ENCODE results near the gene SLC17A8.

Gene SLC17A8

DNA sequence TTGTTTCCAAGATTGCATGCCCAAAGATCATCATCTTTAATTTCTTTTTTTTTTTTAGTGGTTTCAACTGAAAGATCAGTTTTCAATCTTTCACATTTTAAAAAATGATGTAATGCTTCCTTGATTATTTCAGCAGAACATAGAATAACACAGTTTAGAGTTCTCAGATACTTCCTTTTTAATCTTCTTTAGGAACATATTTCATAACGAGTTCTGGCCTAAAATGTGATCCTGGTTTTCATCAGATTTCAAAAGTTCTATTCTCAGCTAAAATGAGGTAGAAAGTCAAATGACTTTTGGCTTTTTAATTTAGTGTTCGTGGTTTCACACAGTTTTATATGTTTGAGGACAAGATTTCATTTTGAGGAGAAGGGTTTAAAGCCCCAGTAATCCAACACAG is 76.8 kb downstream of the SLC17A8 start:
- DNase-seq, result no peak

DNA sequence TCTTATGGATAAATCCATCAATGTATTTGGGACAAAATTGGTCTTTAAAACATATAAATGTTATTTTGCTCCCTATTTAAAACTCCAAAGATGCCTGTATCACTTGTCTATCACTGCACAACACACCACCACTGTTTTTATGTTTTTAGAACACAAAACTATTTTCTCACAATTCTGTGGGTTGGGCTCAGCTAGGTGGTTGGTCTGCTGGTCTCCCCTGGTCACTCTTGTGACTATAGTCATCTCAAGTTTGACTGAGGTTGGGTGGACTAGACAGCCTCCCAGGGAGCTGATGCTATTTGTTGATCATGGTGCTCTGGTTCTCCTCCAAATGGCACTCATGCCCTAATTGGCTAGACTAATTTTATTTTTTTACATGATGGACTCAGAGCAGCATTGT is 77.3 kb downstream of the SLC17A8 start:
- DNase-seq, result no peak

DNA sequence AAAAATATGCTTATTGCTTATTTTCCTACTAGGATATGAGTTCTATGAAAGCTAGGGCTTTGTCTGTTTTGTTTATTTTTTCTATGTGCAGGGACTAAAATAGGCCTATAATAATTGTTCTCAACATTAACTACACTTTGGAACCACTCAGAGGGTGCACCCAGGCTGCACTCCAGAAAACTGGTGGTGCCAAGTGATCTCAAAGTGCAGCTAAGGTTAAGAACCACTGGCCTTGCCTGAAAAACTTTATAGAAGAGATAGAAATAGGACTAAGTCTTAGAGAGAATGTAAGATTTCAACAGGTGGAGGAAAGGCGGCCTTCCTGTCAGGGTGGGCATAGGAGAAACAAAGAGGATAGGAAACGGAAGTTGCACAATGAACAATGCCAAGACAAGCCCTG is 79.1 kb downstream of the SLC17A8 start:
- no peak for DNase-seq

DNA sequence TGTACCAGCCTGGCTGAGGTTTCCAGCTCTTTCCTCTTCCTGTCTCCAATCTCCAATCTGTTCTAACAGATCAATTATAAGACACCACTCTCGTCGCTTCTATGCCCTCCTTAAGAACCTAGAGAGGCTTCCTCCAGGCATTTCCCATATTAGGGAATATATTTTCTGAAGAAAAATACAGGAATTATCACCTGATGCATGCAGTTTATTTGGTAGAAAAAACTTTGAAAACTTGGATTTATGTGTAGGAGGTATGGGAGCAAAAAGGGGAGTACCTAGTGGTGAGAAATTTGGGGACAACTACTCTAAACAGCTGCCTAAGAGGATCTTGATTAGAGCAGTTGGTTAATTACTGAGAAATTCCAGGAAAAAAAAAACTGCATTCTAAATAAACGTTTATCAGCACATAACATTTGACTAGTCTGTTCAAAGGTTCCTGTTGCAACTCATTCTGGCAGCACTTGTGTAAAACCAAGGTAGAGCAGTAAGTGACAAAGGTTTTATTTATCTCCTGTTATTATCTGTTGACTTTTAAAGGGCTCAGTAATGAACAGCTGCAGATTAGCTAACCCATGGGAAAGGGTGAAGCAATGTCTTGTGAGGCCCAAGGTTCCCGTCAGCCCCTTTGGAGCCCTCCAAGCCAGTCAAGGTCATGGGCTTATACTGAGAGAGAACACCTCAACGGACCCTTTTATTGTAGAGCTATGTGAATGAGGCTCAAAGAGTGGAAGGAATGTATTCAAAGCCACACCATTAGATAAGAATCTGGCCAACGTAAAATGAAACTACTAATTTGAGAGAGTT is 80.4 kb downstream of the SLC17A8 start:
- no peak for DNase-seq

DNA sequence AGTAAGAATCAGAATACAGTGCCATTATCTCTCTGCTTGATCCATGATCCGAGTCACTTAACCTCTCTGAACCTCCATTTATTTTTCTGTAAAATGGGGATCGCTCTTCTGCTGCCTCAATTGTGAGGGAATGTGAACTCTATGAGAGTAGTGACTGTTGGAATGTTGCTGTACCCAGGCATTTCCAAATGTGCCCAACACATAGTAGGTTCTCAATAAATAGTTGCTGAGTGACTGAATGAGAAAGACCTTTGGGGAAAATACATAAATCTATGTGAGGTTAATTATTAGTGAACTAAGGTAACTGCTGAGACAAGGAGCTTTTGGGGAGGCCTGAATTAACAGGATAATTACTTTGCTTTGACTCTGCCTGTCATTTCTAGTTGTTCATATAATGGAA is 82.9 kb downstream of the SLC17A8 start:
- DNase-seq, result no peak

DNA sequence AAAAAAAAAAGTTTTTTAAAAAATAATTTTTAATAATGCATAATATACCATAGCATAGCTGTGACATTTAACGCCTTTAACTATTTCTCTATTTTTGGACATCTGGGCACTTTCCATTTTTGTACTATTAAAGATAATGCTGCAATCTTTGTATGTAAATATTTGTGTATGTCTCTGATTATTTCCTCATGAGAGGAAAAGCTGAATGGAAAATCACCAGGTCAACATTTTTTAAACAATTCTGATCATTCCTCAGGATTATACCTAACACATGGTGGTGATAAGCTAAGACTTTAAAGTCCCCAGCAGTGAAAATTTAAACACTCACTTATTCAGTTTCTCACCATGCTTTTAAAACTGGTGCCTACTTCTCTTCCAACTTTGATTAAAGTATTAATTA is 85.5 kb downstream of the SLC17A8 start:
- DNase-seq, result no peak

DNA sequence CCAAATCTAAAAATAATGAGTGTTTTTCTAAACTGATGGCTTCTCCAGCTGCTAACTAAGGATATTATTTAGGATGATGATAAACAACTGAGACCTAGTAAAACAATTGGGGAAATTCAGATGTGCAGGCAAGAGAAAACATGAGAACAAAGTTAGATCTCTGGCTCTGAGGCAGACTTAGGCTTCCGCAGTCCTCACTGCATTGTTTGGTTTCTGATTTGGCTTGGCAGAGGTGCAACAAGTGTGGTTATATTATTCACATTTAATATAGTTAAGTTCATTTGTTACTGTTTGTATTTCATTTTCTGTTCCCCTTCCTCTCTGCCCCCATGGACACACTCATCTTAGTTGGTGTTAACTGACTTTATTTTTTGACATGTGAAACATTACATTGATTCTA is 86.6 kb downstream of the SLC17A8 start:
- DNase-seq, result no peak

DNA sequence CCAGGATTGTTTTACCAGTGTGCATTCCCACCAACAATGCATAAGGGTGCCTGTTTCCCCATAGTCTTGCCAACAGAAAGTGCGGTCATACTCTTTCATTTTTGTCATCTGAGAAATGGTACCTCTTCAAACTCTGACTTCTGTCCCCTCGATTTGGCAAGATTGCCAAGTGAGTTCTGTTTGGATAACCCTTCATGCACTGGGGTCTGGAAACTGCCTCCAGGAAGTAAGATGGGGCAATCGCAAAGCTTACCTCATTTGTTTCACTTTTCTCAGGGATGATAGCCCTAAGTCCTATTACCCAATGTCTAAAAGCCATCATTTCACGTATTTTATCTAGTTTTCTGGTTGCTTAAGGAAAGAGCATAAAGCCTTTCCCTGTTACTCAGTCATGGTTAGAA is 88.2 kb downstream of the SLC17A8 start:
- no peak for DNase-seq

DNA sequence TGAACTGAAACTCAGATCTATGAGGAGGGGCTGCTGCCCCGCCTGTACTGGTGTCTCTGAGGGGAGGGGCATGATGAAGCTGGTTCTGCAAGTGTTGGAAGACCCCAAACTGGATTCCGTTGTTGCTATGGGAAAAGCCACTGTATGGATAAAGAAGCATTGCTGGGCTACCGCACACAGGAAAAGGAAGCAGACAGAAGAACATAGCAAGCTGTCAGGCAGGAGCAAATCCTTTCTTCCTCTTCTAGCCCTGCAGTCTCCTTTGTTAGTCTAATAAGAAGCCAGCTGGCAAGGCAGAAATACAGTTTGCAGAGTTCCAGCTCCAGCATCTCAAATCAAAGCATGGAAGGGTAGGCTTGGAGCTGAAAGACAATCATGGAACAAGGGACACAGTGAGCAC is 90.5 kb downstream of the SLC17A8 start:
- no peak for DNase-seq

DNA sequence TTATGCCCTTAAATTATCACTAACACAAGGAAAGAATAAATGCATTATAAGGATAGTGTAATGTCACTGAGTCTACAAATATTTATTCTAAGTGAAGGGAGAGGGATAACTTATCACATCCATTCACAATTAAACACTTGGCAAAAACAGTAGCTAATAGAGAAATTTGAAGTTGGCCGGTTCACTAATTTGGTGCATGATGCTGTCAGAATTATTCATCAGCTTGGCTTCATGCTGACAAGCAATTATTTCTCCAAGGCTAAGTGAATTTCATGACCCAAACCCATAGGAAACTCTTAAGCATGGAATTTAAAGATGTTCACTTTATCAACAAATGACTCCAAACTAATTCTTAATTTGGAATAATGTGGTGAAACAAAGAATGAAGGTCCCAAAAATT is 91.8 kb downstream of the SLC17A8 start:
- no peak for DNase-seq

DNA sequence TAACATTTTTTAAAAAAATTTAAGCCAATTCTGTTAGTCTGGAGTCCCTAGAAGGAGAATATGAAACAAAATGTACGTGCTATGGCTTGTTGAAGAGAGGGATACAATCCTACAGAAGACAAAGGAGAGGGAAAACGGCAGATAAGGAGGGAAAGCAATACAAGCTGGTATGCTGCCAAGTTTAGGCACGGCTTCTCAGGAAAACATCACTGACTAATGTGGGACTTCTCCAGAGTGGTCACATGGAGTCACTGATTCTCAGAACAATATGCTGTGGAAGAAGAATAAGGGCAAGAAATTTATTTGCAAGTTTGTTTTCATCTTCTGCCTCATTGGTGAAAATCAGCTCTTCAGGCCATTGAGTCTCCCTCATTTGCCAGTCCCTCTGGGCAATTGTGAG is 93.9 kb downstream of the SLC17A8 start:
- no peak for DNase-seq

DNA sequence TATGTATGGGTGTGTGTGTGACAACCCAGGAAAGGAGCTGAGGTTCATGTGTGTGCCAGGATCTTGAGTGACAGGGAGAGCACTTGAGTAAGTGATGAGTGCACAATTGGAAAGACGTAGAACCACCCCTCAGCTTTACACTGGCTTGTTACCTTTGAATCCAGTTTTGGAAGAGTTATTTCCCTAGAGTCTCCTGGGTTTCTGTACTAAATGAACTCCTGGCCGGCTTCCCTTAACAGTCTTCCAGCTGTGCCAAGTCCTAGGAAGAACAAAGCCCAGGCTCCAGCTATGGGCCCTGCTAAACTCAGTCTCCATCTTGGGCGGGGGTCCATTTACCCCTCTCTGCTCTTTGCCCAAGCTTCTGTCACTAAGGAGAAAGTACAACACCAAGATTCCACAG is 97.1 kb downstream of the SLC17A8 start:
- DNase-seq, result no peak

DNA sequence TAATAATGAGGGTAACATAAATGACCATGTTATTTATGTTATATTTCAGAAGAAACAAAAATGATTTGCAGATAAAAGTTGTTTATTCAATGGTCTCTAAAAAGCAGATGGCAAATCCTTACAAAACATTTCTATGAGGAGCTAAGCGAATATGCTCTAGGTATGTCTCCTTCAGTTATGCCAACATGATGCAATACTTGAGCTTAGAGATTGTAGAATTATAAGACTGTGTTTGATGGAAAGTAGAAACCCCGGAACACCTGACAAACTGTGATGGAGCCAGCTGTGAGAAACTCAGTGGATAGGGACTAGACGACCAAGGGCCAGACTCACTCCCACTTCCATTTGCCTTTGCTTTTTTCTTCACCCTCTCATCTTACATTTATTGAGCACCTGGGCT is 99.0 kb downstream of the SLC17A8 start:
- no peak for DNase-seq

DNA sequence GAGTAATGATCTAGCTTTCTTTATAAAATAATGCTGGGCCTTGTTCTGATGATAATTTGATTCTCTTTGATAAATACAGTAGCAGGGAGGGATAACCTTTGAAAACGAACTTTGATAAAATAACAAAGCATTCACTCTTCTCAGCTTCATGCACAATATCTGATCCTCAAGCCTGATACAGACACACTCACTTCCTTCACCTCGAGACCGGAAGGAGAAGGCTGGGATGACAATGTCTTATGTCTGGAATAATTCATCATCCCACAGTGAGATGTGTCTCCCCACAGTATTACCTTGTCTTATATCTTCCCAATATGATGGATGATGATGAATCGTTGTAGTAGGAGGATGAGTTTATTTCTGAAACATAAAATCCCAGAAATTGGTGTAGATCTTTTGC is 101.3 kb downstream of the SLC17A8 start:
- DNase-seq, result no peak

DNA sequence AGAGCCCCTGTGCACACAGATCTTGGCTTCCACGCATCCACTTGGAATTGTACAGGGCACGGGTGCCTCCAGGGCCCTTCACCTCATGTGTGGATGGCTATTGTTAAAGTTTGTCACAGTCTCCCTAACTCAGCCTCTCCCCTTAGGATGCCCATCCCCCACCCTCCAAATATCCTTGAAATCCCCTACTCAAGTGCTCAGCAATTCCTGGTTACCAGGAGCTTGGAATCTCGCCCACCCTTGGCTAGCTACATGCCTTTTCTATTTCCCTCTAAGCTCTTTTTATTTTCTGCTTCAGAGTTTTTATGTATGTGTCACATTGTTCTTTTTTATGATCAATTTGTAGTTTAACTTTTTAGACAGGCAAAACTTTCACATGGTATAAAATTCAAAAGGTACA is 103.8 kb downstream of the SLC17A8 start:
- DNase-seq, result no peak

DNA sequence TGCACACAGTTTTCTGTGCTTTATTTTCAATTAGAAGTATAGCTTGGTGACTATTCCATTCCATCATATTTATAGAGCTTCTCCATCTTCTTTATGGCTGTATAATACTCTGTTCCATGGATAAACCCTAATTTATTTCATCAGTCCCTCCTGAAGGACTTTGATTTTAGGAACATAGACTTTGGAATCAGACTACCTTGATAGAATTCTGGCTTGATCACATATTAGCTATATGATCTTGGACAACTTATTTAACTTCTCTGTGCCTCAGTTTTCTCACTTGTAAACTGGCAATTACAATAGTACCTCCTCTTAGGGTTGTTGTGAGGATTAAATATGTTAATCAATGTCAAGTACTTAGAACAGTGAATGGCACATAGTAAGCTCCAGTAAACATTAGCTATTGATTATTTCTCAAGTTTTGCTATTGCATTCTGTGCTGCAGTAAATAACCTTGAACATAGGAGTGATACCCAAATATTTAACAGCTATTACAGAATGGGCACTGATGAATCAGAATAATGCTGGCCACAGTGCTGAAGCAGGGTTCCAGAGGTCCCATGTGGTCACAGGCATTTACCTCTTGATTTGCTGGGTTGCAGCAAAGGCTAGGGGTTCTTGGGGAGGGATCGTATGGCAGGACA is 104.6 kb downstream of the SLC17A8 start:
- no peak for DNase-seq

DNA sequence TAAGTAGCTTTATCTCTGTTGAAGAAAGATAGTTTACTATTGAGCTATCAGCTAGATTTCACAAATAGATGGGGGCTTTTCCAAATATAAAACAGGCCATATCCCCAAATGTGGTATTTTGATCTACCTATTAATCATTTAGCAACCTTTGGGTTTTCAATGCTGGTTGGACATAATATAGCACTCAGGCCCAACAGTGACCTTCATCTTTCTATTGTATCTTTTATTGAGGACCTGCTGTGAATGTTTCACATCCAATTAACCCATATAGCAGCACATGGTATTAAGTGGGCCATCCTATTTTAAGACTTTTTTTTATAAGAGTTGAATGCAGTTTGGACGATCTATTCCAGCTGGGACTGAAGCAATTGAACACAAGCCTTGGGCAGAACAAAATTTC is 106.8 kb downstream of the SLC17A8 start:
- DNase-seq, result no peak

DNA sequence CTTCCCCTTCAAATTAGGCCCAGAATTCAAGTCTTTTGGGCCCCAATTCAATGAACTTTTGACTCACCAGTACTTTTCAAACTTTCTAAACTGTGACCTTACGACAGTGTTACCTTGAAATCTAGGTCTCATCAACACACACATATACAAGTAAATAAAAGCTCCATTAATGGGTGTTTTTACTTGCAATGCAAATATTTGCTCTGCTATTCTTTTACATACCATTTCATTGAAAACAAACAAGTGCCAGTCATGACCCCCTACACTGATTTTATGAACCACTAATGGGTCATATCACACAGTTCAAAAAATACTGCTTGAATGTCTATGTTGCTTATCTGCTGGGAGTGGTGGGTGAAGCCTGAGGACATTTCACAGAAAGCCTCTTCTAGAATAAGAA is 107.7 kb downstream of the SLC17A8 start:
- no peak for DNase-seq

DNA sequence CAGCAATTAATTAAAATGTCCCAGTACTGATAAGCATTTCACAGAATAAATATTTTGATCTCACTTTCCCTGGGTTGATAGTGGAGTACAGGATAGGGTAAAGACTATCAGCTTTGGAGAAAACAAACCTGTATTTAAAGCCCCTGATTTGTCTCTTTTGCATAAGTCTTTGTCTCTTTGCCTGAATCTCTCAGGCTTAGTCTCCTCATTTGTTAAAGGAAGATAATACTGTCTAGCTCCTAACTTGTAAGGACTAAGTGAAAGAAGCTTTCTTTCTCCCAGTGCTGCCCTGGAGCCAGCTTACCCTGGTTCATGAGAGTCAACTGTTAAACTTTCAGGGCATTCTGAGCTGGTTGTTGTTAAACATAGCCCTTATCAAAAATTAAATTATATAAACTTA is 111.3 kb downstream of the SLC17A8 start:
- no peak for DNase-seq

Measured in activated effector memory CD4-positive, alpha-beta T cell treated with Interleukin-2 at 50 U/mL for 16 hours (primary cell).